H1 (cell line): ENCODE results near the gene INTS1.

ENCODE experiments used
- KDM1A ChIP-seq: fragments of 200-600, 300-600 bp; sonication (generic); IDR thresholded peaks from 2 replicates; pipeline ENCODE4 v1.7.1; 2016; ENCODE audit warnings: mild to moderate bottlenecking, low read length, borderline replicate concordance
- POLR2A ChIP-seq, 2 experiments: IDR thresholded peaks; 1 replicate in 1 of 2; 2 replicates in 1 of 2; pipeline ENCODE4 v1.6.1; 2011; ENCODE audit warnings: low read depth in 2 of 2, low read length in 2 of 2, mild to moderate bottlenecking in 2 of 2; ENCODE audit errors: control extremely low read depth in 1 of 2
- POLR2AphosphoS5 ChIP-seq: IDR thresholded peaks from 2 replicates; pipeline ENCODE4 v1.6.1; 2011; ENCODE audit warnings: low read depth, low read length
- SAP30 ChIP-seq: fragments of 300-600 bp; sonication (generic); IDR thresholded peaks from 2 replicates; pipeline ENCODE4 v1.7.1; 2012; ENCODE audit warnings: low read length, moderate library complexity, mild to moderate bottlenecking, inconsistent platforms; ENCODE audit not compliant: insufficient read depth, insufficient replicate concordance
- SIN3A ChIP-seq, 2 experiments: IDR thresholded peaks in 1 of 2; conservative IDR thresholded peaks in 1 of 2; 2 replicates each; pipeline ENCODE4 v1.6.1; 2011 to 2012; ENCODE audit warnings: low read length in 2 of 2, improper control_type of control experiment in 1 of 2, low read depth in 1 of 2, mild to moderate bottlenecking in 1 of 2
- TAF1 ChIP-seq: IDR thresholded peaks from 2 replicates; pipeline ENCODE4 v1.6.1; 2011; ENCODE audit warnings: mild to moderate bottlenecking, low read depth, low read length
- ZNF274 ChIP-seq: IDR thresholded peaks from 2 replicates; pipeline ENCODE4 v1.7.0; 2012; ENCODE audit warnings: low read length, borderline replicate concordance; ENCODE audit errors: extremely low read depth
- TF ChIP-seq, protein P1 (sequence below): IDR thresholded peaks from 2 replicates; pipeline ENCODE4 v1.6.1; 2012; ENCODE audit warnings: inconsistent platforms
- TF ChIP-seq, protein P2 (sequence below), 3 experiments: IDR thresholded peaks; 1 replicate in 2 of 3; 2 replicates in 1 of 3; pipeline versions ENCODE4 v1.5.1 to v1.6.1; 2011; ENCODE audit warnings: low read length in 3 of 3, mild to moderate bottlenecking in 3 of 3, inconsistent platforms in 2 of 3, low read depth in 1 of 3, moderate library complexity in 1 of 3; ENCODE audit not compliant: insufficient read depth in 1 of 3; ENCODE audit errors: control extremely low read depth in 1 of 3

- TF ChIP-seq SAP30 (no peak), POLR2AphosphoS5 (no peak), SIN3A (conservative IDR thresholded peaks at IDR 0.05 in 1 of 2, IDR thresholded peaks at IDR 0.05 in 1 of 2; ENCODE audit: low read depth in 1 of 2, low read length in 2 of 2) (no peak), TAF1 (no peak), KDM1A (no peak), ZNF274 (no peak), POLR2A (IDR thresholded peaks at IDR 0.05; ENCODE audit: control extremely low read depth in 1 of 2, low read depth in 2 of 2, low read length in 2 of 2) (no peak)
- TF ChIP-seq, protein P1, sequence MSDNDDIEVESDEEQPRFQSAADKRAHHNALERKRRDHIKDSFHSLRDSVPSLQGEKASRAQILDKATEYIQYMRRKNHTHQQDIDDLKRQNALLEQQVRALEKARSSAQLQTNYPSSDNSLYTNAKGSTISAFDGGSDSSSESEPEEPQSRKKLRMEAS: no peak
- TF ChIP-seq, protein P2, sequence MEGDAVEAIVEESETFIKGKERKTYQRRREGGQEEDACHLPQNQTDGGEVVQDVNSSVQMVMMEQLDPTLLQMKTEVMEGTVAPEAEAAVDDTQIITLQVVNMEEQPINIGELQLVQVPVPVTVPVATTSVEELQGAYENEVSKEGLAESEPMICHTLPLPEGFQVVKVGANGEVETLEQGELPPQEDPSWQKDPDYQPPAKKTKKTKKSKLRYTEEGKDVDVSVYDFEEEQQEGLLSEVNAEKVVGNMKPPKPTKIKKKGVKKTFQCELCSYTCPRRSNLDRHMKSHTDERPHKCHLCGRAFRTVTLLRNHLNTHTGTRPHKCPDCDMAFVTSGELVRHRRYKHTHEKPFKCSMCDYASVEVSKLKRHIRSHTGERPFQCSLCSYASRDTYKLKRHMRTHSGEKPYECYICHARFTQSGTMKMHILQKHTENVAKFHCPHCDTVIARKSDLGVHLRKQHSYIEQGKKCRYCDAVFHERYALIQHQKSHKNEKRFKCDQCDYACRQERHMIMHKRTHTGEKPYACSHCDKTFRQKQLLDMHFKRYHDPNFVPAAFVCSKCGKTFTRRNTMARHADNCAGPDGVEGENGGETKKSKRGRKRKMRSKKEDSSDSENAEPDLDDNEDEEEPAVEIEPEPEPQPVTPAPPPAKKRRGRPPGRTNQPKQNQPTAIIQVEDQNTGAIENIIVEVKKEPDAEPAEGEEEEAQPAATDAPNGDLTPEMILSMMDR (IDR thresholded peaks at IDR 0.05; ENCODE audit: control extremely low read depth in 1 of 3, insufficient read depth in 1 of 3, low read depth in 1 of 3, low read length in 3 of 3): no peak
These were observed 43.7 kb upstream of the INTS1 start for GRCh38 chr7:1547777-1548437.
